NB4 (cell line): ENCODE results near the gene CEP19.

Source experiments
- CTCF ChIP-seq: IDR thresholded peaks from one replicate; pipeline ENCODE4 v1.5.1; 2012; ENCODE audit warnings: low read depth, low read length
- MAX ChIP-seq: IDR thresholded peaks from 2 replicates; pipeline ENCODE4 v1.6.1; 2011; ENCODE audit warnings: low read depth, low read length
- POLR2A ChIP-seq: IDR thresholded peaks from 2 replicates; pipeline ENCODE4 v1.6.1; 2011; ENCODE audit warnings: mild to moderate bottlenecking; ENCODE audit not compliant: insufficient read length; ENCODE audit errors: extremely low read depth

GRCh38 chr3:196670339-196670738 is 41.7 kb downstream of the CEP19 start:
- no peak for TF ChIP-seq POLR2A
- no peak for TF ChIP-seq CTCF
- no peak for TF ChIP-seq MAX
